Smooth muscle cell (in vitro differentiated cells): Measurements from ENCODE around the gene STAT2. TPM values are rescaled to one million over a fixed set of nuclear protein-coding genes. Genes with fewer than 3 reads are reported as not detected.
"Not testable (repeated sequence)": the region's sequence is repeated elsewhere in the genome, so short reads cannot be mapped to it uniquely, and the experiment has no call there.

Experiments used
- DNase-seq: peaks from one replicate; lab custom pipeline; 2025; ENCODE audit not compliant: unreplicated experiment; lab: John Stamatoyannopoulos, UW
- H2AFZ ChIP-seq: fragments of 200-600 bp; sonication (generic); 2 replicates; pipeline ENCODE4 v1.6.0; 2016; ENCODE audit warnings: antibody characterized with exemption, low read depth, mild to moderate bottlenecking
- H3F3A ChIP-seq: fragments of 200-600 bp; sonication (generic); 2 replicates; pipeline ENCODE4 v1.6.0; 2017; ENCODE audit warnings: antibody characterized with exemption, low read depth
- H3K27ac ChIP-seq: fragments of 200-600 bp; sonication (generic); 2 replicates; pipeline ENCODE4 v1.5.1; 2016; ENCODE audit warnings: low read depth, mild to moderate bottlenecking
- H3K27me3 ChIP-seq: fragments of 200-600 bp; sonication (generic); 2 replicates; pipeline ENCODE4 v1.6.1; 2016; ENCODE audit warnings: low read depth, mild to moderate bottlenecking
- H3K36me3 ChIP-seq: fragments of 200-600 bp; sonication (generic); 2 replicates; pipeline ENCODE4 v1.5.1; 2016; ENCODE audit warnings: low read depth
- H3K4me1 ChIP-seq: fragments of 200-600 bp; sonication (generic); 2 replicates; pipeline ENCODE4 v1.5.1; 2016; ENCODE audit warnings: low read depth
- H3K4me2 ChIP-seq: fragments of 200-600 bp; sonication (generic); 2 replicates; pipeline ENCODE4 v1.6.0; 2016; ENCODE audit warnings: mild to moderate bottlenecking
- H3K4me3 ChIP-seq: fragments of 200-600 bp; sonication (generic); 2 replicates; pipeline ENCODE4 v1.5.1; 2016; ENCODE audit warnings: mild to moderate bottlenecking
- H3K79me2 ChIP-seq: fragments of 200-600 bp; sonication (generic); 2 replicates; pipeline ENCODE4 v1.6.0; 2016; ENCODE audit warnings: low read depth, mild to moderate bottlenecking
- H3K9ac ChIP-seq: fragments of 200-600 bp; sonication (generic); 2 replicates; pipeline ENCODE4 v1.6.0; 2016; ENCODE audit warnings: low read depth
- H3K9me3 ChIP-seq: fragments of 200-600 bp; sonication (generic); replicated peaks from 2 replicates; pipeline ENCODE4 v1.5.1; 2016; ENCODE audit warnings: low read depth
- H4K20me1 ChIP-seq: fragments of 200-600 bp; sonication (generic); 2 replicates; pipeline ENCODE4 v1.6.0; 2016; ENCODE audit warnings: low read depth
- CTCF ChIP-seq: fragments of 200-600 bp; sonication (generic); IDR thresholded peaks from 2 replicates; pipeline ENCODE4 v1.5.1; 2017; ENCODE audit warnings: borderline replicate concordance, mild to moderate bottlenecking, antibody characterized with exemption; ENCODE audit not compliant: insufficient read depth, poor library complexity, severe bottlenecking
- WGBS: methylation state at CpG from one replicate; pipeline ENCODE4 v1.1.7; 2016; ENCODE audit warnings: low lambda C conversion rate; 5-methylcytosine and 5-hydroxymethylcytosine counted together
- polyA plus RNA-seq: library from polyadenylated mRNA; unstranded; fragments of >200 nt; fragmentation: Nextera tagmentation; extraction: Ambion mirVana; gene quantifications from 2 replicates; pipeline ENCODE4 v1.2.1, GENCODE V29; 2016
- total RNA-seq: library from RNA; depleted of rRNA; stranded (reverse); fragments of >200 nt; gene quantifications from 2 replicates; pipeline ENCODE4 v1.2.3, GENCODE V29; 2014

The STAT2 gene
- total RNA-seq (141 and 148 TPM in 2 replicates), polyA plus RNA-seq (94.6 and 108 TPM in 2 replicates)

GRCh38 chr12:56359851-56360767 is at the start of gene STAT2:
STAT2 (minus strand) TSS chr12:56360107; CDS start chr12:56356571, 3,536 bp downstream.
- no peak for TF ChIP-seq CTCF
- peak; percentile 92 for DNase-seq
- Histone ChIP-seq H3K4me1 (peaks cover 13% of the 10 kb centered on the region), H4K20me1 (peaks cover 26% of the 10 kb centered on the region), H3K4me2 (peak within 1 kb of the TSS; percentile 95), H3K27ac (peak within 1 kb of the TSS; percentile 92), H3K4me3 (peak within 1 kb of the TSS; percentile 84), H3K79me2 (peaks cover 28% of the 10 kb centered on the region), H3F3A (peaks cover 5% of the 10 kb centered on the region), H3K9ac (peak within 1 kb of the TSS; percentile 84), H3K36me3 (peaks cover 7% of the 10 kb centered on the region), H3K9me3 (no peaks in the 10 kb centered on the region), H3K27me3 (no peaks in the 10 kb centered on the region), H2AFZ (peak within 1 kb of the TSS; percentile 83)
- 1% methylated on average over 51 of the region's 54 CpGs for WGBS

DNA sequence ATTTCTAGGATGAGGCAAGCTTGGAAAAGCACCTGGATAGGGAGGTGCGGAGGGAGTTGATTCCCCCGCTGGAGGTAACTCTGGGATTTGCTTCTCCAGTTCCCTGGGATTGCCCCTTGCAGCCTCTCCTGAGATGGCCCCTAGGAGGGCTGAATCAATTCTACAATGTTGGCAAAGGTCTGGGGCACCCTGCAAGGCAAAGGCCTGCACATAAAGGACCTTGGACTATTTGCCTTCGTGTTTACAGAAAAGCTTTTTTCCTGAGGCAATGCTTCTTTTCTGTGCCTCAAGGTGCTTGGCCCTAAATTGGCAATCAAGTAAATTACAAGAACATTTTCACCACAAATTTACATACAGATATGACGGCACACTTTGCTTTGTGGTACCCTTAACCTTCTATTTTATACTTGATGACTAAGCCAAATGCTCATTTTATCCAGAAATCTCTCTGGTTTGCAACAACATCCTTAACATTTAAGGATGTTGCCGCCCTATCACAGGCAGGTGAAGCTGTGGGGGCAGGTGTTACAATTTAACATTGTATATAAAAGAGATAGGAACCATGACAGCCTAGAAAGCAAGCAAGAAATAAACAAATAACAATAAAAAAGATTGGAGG is 49.0 kb upstream of the STAT2 start:
- Histone ChIP-seq H3K27ac (no peak overlapping the region), H3K4me3 (no peak overlapping the region), H3K4me2 (no peak overlapping the region), H2AFZ (no peak overlapping the region), H3K4me1 (no peaks in the 10 kb centered on the region), H3K9me3 (no peaks in the 10 kb centered on the region), H4K20me1 (no peaks in the 10 kb centered on the region), H3K27me3 (no peaks in the 10 kb centered on the region), H3K79me2 (no peaks in the 10 kb centered on the region), H3F3A (no peaks in the 10 kb centered on the region), H3K36me3 (no peaks in the 10 kb centered on the region), H3K9ac (no peak overlapping the region)
- DNase-seq, result no peak
- 87% methylated on average over 5 of the region's 5 CpGs for WGBS
- TF ChIP-seq CTCF, result no peak

DNA sequence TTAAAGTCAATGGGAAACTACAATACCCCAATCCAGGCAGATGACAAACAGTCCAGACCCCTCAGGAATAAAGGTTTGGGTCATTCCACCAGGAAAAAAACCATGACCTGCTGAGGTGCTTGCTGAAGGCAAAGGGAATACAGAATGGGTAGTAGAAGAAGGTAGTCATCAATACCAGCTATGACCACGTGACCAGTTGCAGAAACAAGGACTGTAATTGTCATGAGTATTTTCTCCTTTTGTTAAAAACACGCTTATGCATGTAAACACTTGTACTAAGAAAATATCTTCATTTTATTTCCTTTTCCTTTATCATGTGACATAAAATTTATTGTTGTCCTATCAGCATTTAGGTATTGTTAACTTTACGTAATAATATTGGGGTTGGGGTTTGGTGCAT is 44.3 kb upstream of the STAT2 start:
- not testable (repeated sequence) for H3K36me3 ChIP-seq, DNase-seq, H3K9me3 ChIP-seq, H3K9ac ChIP-seq, H3K4me3 ChIP-seq, H3K4me1 ChIP-seq, H4K20me1 ChIP-seq, H3K79me2 ChIP-seq, H3K27ac ChIP-seq, H3K27me3 ChIP-seq, H2AFZ ChIP-seq, H3K4me2 ChIP-seq, H3F3A ChIP-seq
- WGBS, result 90% methylated on average over 3 of the region's 3 CpGs

- not testable (repeated sequence) for H2AFZ ChIP-seq, H3K36me3 ChIP-seq, H3K4me3 ChIP-seq, H3K9ac ChIP-seq, H3F3A ChIP-seq, H3K27me3 ChIP-seq, H4K20me1 ChIP-seq, H3K79me2 ChIP-seq, DNase-seq, H3K27ac ChIP-seq, H3K4me2 ChIP-seq, H3K9me3 ChIP-seq, H3K4me1 ChIP-seq
These were observed 41.7 kb upstream of the STAT2 start for GRCh38 chr12:56401612-56402011.

- H3K36me3 ChIP-seq, H2AFZ ChIP-seq, H3K4me1 ChIP-seq, H3K4me2 ChIP-seq, H3K4me3 ChIP-seq, H3K27me3 ChIP-seq, H3K79me2 ChIP-seq, H3K9me3 ChIP-seq, H3K9ac ChIP-seq, H3F3A ChIP-seq, H4K20me1 ChIP-seq, H3K27ac ChIP-seq, DNase-seq: not testable (repeated sequence)
- WGBS, result 95% methylated on average over 1 of the region's 3 CpGs
These were observed 41.2 kb upstream of the STAT2 start for GRCh38 chr12:56401125-56401524.

GRCh38 chr12:56399466-56399865 is 39.6 kb upstream of the STAT2 start:
- not testable (repeated sequence) for H3K9me3 ChIP-seq, H3K79me2 ChIP-seq
- WGBS, result 90% methylated on average over 3 of the region's 3 CpGs

More at GRCh38 chr12:56399466-56399865, 39.6 kb upstream of the STAT2 start:
- H3K4me2 ChIP-seq, H4K20me1 ChIP-seq, H3K9ac ChIP-seq, H2AFZ ChIP-seq, H3K27me3 ChIP-seq, H3K4me3 ChIP-seq, H3K4me1 ChIP-seq, H3K27ac ChIP-seq, H3K36me3 ChIP-seq, DNase-seq, H3F3A ChIP-seq: not testable (repeated sequence)
